ENCODE data around the gene PRR36.

- TF ChIP-seq POLR2A (IDR thresholded peaks at IDR 0.05), result no peak
- TF ChIP-seq, protein P1, sequence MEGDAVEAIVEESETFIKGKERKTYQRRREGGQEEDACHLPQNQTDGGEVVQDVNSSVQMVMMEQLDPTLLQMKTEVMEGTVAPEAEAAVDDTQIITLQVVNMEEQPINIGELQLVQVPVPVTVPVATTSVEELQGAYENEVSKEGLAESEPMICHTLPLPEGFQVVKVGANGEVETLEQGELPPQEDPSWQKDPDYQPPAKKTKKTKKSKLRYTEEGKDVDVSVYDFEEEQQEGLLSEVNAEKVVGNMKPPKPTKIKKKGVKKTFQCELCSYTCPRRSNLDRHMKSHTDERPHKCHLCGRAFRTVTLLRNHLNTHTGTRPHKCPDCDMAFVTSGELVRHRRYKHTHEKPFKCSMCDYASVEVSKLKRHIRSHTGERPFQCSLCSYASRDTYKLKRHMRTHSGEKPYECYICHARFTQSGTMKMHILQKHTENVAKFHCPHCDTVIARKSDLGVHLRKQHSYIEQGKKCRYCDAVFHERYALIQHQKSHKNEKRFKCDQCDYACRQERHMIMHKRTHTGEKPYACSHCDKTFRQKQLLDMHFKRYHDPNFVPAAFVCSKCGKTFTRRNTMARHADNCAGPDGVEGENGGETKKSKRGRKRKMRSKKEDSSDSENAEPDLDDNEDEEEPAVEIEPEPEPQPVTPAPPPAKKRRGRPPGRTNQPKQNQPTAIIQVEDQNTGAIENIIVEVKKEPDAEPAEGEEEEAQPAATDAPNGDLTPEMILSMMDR (IDR thresholded peaks at IDR 0.05 in 8 of 11, conservative IDR thresholded peaks at IDR 0.05 in 3 of 11), result no peak
Observed at GRCh38 chr19:7900931-7901330, 26.7 kb upstream of the PRR36 start.
